DMS114 treated with DMSO at 0.1 percent for 48 hours (cell line): Measurements from ENCODE around the gene ZMYM2.

ENCODE experiments used
- DNase-seq: peaks from one replicate; lab custom pipeline; 2025; ENCODE audit not compliant: unreplicated experiment; lab: John Stamatoyannopoulos, UW

ZMYM2 gene

GRCh38 chr13:20044086-20044485, 85.6 kb downstream of the ZMYM2 start:
- DNase-seq = no peak

GRCh38 chr13:20045950-20046548, 87.5 kb downstream of the ZMYM2 start:
- DNase-seq = no peak

- DNase-seq = no peak
These were observed 91.3 kb downstream of the ZMYM2 start for GRCh38 chr13:20049558-20050473.

GRCh38 chr13:20051366-20051765, 92.8 kb downstream of the ZMYM2 start:
- DNase-seq = no peak

- no peak for DNase-seq
These were observed 94.5 kb downstream of the ZMYM2 start for GRCh38 chr13:20053016-20053415.

- no peak for DNase-seq
These were observed 95.4 kb downstream of the ZMYM2 start for GRCh38 chr13:20053891-20054290.

GRCh38 chr13:20054586-20054985, 96.1 kb downstream of the ZMYM2 start:
- DNase-seq = no peak

- DNase-seq = no peak
These were observed 98.7 kb downstream of the ZMYM2 start for GRCh38 chr13:20057214-20057613.

GRCh38 chr13:20057963-20058362, 99.4 kb downstream of the ZMYM2 start:
- no peak for DNase-seq

GRCh38 chr13:20058476-20058875, 99.9 kb downstream of the ZMYM2 start:
- no peak for DNase-seq

GRCh38 chr13:20064128-20064527, 105.6 kb downstream of the ZMYM2 start:
- no peak for DNase-seq

- DNase-seq = no peak
These were observed 107.0 kb downstream of the ZMYM2 start for GRCh38 chr13:20065516-20065915.

GRCh38 chr13:20069956-20070355, 111.4 kb downstream of the ZMYM2 start:
- no peak for DNase-seq

GRCh38 chr13:20073775-20074174, 115.2 kb downstream of the ZMYM2 start:
- no peak for DNase-seq

GRCh38 chr13:20074966-20075365, 116.4 kb downstream of the ZMYM2 start:
- DNase-seq = no peak

- no peak for DNase-seq
These were observed 118.6 kb downstream of the ZMYM2 start for GRCh38 chr13:20077086-20077485.

GRCh38 chr13:20080377-20081164, 122.0 kb downstream of the ZMYM2 start:
- no peak for DNase-seq

- DNase-seq = no peak
These were observed 131.8 kb downstream of the ZMYM2 start for GRCh38 chr13:20090349-20090748.

GRCh38 chr13:20093951-20094350, 135.4 kb downstream of the ZMYM2 start:
- DNase-seq = no peak

GRCh38 chr13:20099319-20099718, 140.8 kb downstream of the ZMYM2 start:
- DNase-seq = no peak

GRCh38 chr13:20101467-20102316, 143.2 kb downstream of the ZMYM2 start:
- DNase-seq = no peak
